Gastroesophageal sphincter (tissue), 3 donors: ENCODE measurements around the gene NOL4L.
"Not testable (repeated sequence)": the region's sequence is repeated elsewhere in the genome, so short reads cannot be mapped to it uniquely, and the experiment has no call there.

Experiments
- POLR2A ChIP-seq, 2 donors: fragments of 450-650 bp; IDR thresholded peaks; one replicate each; pipeline ENCODE4 v1.6.1; 2017; ENCODE audit warnings: antibody characterized with exemption in 2 of 2, mild to moderate bottlenecking in 2 of 2, moderate library complexity in 1 of 2
- POLR2AphosphoS5 ChIP-seq: sonication (generic); formaldehyde crosslinking; IDR thresholded peaks from one replicate; pipeline ENCODE4 v1.6.1; 2017; ENCODE audit warnings: antibody characterized with exemption
- TF ChIP-seq, protein P1 (sequence below), 4 experiments: fragments of 200-600 bp in 2 of 4; fragments of 450-650 bp in 2 of 4; sonication (generic) in 1 of 4; IDR thresholded peaks; one replicate each; pipeline ENCODE4 v1.5.1; 2017 to 2019; ENCODE audit warnings: antibody characterized with exemption in 4 of 4, mild to moderate bottlenecking in 2 of 4, moderate library complexity in 2 of 4

DNA sequence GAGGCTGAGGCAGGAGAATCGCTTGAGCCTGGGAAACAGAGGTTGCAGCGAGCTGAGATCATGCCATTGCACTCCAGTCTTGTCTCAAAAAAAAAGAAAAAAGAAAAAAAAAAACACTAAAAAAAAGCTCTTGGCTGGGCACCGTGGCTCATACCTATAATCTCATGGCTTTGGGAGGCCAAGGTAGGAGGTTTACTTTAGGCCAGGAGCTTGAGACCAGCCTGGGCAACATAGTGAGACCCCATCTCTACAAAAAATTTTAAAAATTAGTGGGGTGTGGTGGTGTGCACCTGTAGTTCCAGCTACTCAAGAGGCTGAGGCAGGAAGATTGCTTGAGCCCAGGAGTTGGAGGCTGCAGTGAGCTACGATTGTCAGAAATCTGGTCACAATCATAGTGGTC lies 7.5 kb upstream of the NOL4L start:
- TF ChIP-seq, protein P1, sequence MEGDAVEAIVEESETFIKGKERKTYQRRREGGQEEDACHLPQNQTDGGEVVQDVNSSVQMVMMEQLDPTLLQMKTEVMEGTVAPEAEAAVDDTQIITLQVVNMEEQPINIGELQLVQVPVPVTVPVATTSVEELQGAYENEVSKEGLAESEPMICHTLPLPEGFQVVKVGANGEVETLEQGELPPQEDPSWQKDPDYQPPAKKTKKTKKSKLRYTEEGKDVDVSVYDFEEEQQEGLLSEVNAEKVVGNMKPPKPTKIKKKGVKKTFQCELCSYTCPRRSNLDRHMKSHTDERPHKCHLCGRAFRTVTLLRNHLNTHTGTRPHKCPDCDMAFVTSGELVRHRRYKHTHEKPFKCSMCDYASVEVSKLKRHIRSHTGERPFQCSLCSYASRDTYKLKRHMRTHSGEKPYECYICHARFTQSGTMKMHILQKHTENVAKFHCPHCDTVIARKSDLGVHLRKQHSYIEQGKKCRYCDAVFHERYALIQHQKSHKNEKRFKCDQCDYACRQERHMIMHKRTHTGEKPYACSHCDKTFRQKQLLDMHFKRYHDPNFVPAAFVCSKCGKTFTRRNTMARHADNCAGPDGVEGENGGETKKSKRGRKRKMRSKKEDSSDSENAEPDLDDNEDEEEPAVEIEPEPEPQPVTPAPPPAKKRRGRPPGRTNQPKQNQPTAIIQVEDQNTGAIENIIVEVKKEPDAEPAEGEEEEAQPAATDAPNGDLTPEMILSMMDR (IDR thresholded peaks at IDR 0.05): not testable (repeated sequence)
- TF ChIP-seq POLR2AphosphoS5; POLR2A (IDR thresholded peaks at IDR 0.05): not testable (repeated sequence)
